HCT116 (cell line): ENCODE measurements around the gene GSN. TPM values are rescaled to one million over a fixed set of nuclear protein-coding genes. Genes with fewer than 3 reads are reported as not detected.

Source experiments
- ATAC-seq: fragments of 200-7000 bp; cut with Tn5 transposase; 2 replicates; pipeline ENCODE4 v1.9.1; 2020; ENCODE audit warnings: mild to moderate bottlenecking, moderate library complexity
- BruUV-seq: library from RNA; stranded (reverse); fragments of 400-500 nt; replicated peaks from 2 replicates; lab custom pipeline; 2021; lab: Mats Ljungman, UMichigan
- CTCF ChIA-PET: fragments of 300-600 bp; sonication (Branson Sonifier 250); formaldehyde crosslinking; loops from one replicate; lab custom pipeline; 2021; ENCODE audit warnings: antibody characterized with exemption; lab: Charles Lee
- POLR2A ChIA-PET: fragments of 300-600, 350-600 bp; sonication (Branson Sonifier 250); formaldehyde crosslinking; loops from one replicate; lab custom pipeline; 2021; ENCODE audit warnings: antibody characterized with exemption; lab: Charles Lee
- RAD21 ChIA-PET, 2 experiments: fragments of 300-600 bp; sonication (Branson Sonifier 250); formaldehyde crosslinking; loops; one replicate each; lab custom pipeline; 2023; ENCODE audit warnings: low total read pairs in 2 of 2; ENCODE audit not compliant: uncharacterized antibody in 2 of 2, unreplicated experiment in 2 of 2, low non-redundant PET in 1 of 2; lab: Charles Lee
- DNase-seq: peaks from one replicate; pipeline ENCODE4 v3.0.0-alpha.2; 2010; ENCODE audit warnings: low read depth, low spot score
- H2AFZ ChIP-seq: fragments of 200-600 bp; shearing (Covaris generic), sonication (generic); 2 replicates; pipeline ENCODE4 v1.6.1; 2017; ENCODE audit warnings: low read depth, mixed run types, mixed read lengths, antibody characterized with exemption, low read length; ENCODE audit not compliant: poor library complexity, severe bottlenecking
- H3K27ac ChIP-seq: 2 replicates; pipeline ENCODE4 v1.5.1; 2012; ENCODE audit warnings: low read depth, low read length
- H3K27me3 ChIP-seq: fragments of 200-600 bp; sonication (generic); 2 replicates; pipeline ENCODE4 v1.6.1; 2016; ENCODE audit warnings: mixed run types, low read length, mixed read lengths; ENCODE audit not compliant: insufficient read depth
- H3K36me3 ChIP-seq, 2 experiments: fragments of 200-500 bp in 1 of 2; fragments of 200-600 bp in 1 of 2; sonication (Bioruptor generic) in 1 of 2; sonication (generic) in 1 of 2; 2 replicates each; pipeline versions ENCODE4 v1.5.1 to v1.6.1; 2014 to 2016; ENCODE audit warnings: low read length in 2 of 2, inconsistent platforms in 1 of 2, mixed read lengths in 1 of 2, mixed run types in 1 of 2; ENCODE audit not compliant: insufficient read depth in 2 of 2, control insufficient read depth in 1 of 2
- H3K4me1 ChIP-seq, 2 experiments: fragments of 200-600 bp in 1 of 2; sonication (generic) in 1 of 2; 2 replicates each; pipeline versions ENCODE4 v1.5.1 to v1.6.1; 2012 to 2017; ENCODE audit warnings: low read length in 2 of 2, inconsistent platforms in 1 of 2, mild to moderate bottlenecking in 1 of 2, mixed read lengths in 1 of 2, mixed run types in 1 of 2, moderate library complexity in 1 of 2; ENCODE audit not compliant: insufficient read depth in 2 of 2, control insufficient read depth in 1 of 2
- H3K4me2 ChIP-seq: fragments of 200-600 bp; sonication (generic); 2 replicates; pipeline ENCODE4 v1.6.1; 2017; ENCODE audit warnings: mixed run types, low read length, mixed read lengths
- H3K4me3 ChIP-seq, 2 experiments: fragments of 200-600 bp in 1 of 2; sonication (generic) in 1 of 2; replicated peaks in 1 of 2; 2 replicates each; pipeline ENCODE4 v1.5.1; 2011 to 2016; ENCODE audit warnings: low read length in 2 of 2, control low read depth in 1 of 2, low read depth in 1 of 2, mild to moderate bottlenecking in 1 of 2, mixed read lengths in 1 of 2, mixed run types in 1 of 2
- H3K79me2 ChIP-seq: fragments of 200-600 bp; sonication (generic); 2 replicates; pipeline ENCODE4 v1.6.1; 2017; ENCODE audit warnings: mild to moderate bottlenecking, mixed run types, low read length, moderate library complexity, mixed read lengths; ENCODE audit not compliant: insufficient read depth
- H3K9ac ChIP-seq: fragments of 200-600 bp; sonication (generic); 2 replicates; pipeline ENCODE4 v1.6.1; 2016; ENCODE audit warnings: low read length, mixed read lengths
- H3K9me2 ChIP-seq: fragments of 200-600 bp; sonication (generic), shearing (Covaris generic); 2 replicates; pipeline ENCODE4 v1.6.1; 2017; ENCODE audit warnings: mixed run types, mild to moderate bottlenecking, moderate library complexity; ENCODE audit not compliant: insufficient read depth
- H3K9me3 ChIP-seq, 2 experiments: fragments of 200-500 bp in 1 of 2; fragments of 200-600 bp in 1 of 2; sonication (Bioruptor generic) in 1 of 2; sonication (generic) in 1 of 2; 2 replicates each; pipeline ENCODE4 v1.6.1; 2014 to 2017; ENCODE audit warnings: low read length in 2 of 2, mixed read lengths in 2 of 2, inconsistent platforms in 1 of 2, low read depth in 1 of 2, mild to moderate bottlenecking in 1 of 2, mixed run types in 1 of 2, moderate library complexity in 1 of 2; ENCODE audit not compliant: control insufficient read depth in 1 of 2, insufficient read depth in 1 of 2
- H4K20me1 ChIP-seq: fragments of 200-600 bp; sonication (generic), shearing (Covaris generic); 2 replicates; pipeline ENCODE4 v1.6.1; 2017; ENCODE audit warnings: mixed run types, mild to moderate bottlenecking, moderate library complexity; ENCODE audit not compliant: insufficient read depth
- CBX3 ChIP-seq: IDR thresholded peaks from 2 replicates; pipeline ENCODE4 v1.6.1; 2012; ENCODE audit warnings: low read depth
- ELF1 ChIP-seq: IDR thresholded peaks from 2 replicates; pipeline ENCODE4 v1.6.1; 2012; ENCODE audit warnings: low read depth, borderline replicate concordance
- EZH2 ChIP-seq: fragments of 200-600 bp; sonication (generic); IDR thresholded peaks from 2 replicates; pipeline ENCODE4 v1.6.1; 2017; ENCODE audit warnings: antibody characterized with exemption, mixed run types
- FOSL1 ChIP-seq: IDR thresholded peaks from 2 replicates; pipeline ENCODE4 v1.6.1; 2012; ENCODE audit warnings: low read depth
- JUND ChIP-seq: IDR thresholded peaks from 2 replicates; pipeline ENCODE4 v1.6.1; 2012
- POLR2A ChIP-seq: IDR thresholded peaks from 2 replicates; pipeline ENCODE4 v1.7.0; 2011; ENCODE audit warnings: borderline replicate concordance; ENCODE audit not compliant: insufficient read depth, insufficient read length; ENCODE audit errors: extremely low read depth
- SIN3A ChIP-seq: IDR thresholded peaks from 2 replicates; pipeline ENCODE4 v1.6.1; 2012; ENCODE audit warnings: low read depth
- SP1 ChIP-seq: IDR thresholded peaks from 2 replicates; pipeline ENCODE4 v1.6.1; 2012; ENCODE audit warnings: low read depth
- TCF7L2 ChIP-seq: IDR thresholded peaks from 2 replicates; pipeline ENCODE4 v1.7.0; 2011; ENCODE audit warnings: borderline replicate concordance, inconsistent platforms; ENCODE audit not compliant: insufficient read depth, insufficient read length; ENCODE audit errors: extremely low read depth
- ZFX ChIP-seq: fragments of 450-650 bp; IDR thresholded peaks from 2 replicates; pipeline ENCODE4 v1.6.1; 2017
- ZNF274 ChIP-seq: fragments of 200-500 bp; sonication (Bioruptor generic); IDR thresholded peaks from 2 replicates; pipeline ENCODE4 v1.6.1; 2014; ENCODE audit warnings: mild to moderate bottlenecking, low read depth, low read length, inconsistent platforms
- intact Hi-C: fragments of 100-400 bp; cut with micrococcal nuclease; formaldehyde crosslinking; loops from 2 replicates; pipeline ENCODE4 v1.10.0; 2022
- total RNA-seq: library from RNA; stranded (reverse); gene quantifications from one replicate; pipeline ENCODE4 v1.2.1, GENCODE V29; 2021; ENCODE audit not compliant: unreplicated experiment
- TF ChIP-seq, protein P1 (sequence below): IDR thresholded peaks from 2 replicates; pipeline ENCODE4 v1.6.1; 2012; ENCODE audit warnings: low read depth

The GSN gene
- total RNA-seq, 1 experiment from 2014 or later: 71.3 TPM

DNA sequence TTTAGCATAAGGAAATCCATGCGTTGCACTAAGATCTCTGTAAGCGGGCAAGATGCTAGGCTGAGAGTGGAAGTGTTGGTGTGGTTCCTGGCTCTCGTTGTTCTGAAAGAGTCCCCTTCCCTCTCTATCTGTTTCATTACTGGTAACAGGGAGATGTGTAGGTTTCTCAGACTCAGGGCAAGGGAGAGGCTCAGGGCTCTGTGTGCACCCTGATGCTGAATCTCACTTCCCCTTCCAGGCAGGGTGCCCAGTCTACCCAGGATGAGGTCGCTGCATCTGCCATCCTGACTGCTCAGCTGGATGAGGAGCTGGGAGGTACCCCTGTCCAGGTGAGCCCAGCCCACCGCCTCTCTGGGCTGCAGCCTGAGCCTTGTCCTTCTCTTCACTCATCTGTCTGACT, 56.4 kb downstream of the GSN start:
- H3K27me3 ChIP-seq: no peaks in the 10 kb centered on the region
- TF ChIP-seq ELF1: no peak
- no peak for TF ChIP-seq CBX3
- no peak for TF ChIP-seq SP1
- TF ChIP-seq ZNF274: no peak
- no peak for TF ChIP-seq JUND
- TF ChIP-seq POLR2A: no peak
- no peak for TF ChIP-seq EZH2
- TF ChIP-seq FOSL1: no peak
- TF ChIP-seq SIN3A: no peak
- TF ChIP-seq ZFX: no peak
- TF ChIP-seq, protein P1, sequence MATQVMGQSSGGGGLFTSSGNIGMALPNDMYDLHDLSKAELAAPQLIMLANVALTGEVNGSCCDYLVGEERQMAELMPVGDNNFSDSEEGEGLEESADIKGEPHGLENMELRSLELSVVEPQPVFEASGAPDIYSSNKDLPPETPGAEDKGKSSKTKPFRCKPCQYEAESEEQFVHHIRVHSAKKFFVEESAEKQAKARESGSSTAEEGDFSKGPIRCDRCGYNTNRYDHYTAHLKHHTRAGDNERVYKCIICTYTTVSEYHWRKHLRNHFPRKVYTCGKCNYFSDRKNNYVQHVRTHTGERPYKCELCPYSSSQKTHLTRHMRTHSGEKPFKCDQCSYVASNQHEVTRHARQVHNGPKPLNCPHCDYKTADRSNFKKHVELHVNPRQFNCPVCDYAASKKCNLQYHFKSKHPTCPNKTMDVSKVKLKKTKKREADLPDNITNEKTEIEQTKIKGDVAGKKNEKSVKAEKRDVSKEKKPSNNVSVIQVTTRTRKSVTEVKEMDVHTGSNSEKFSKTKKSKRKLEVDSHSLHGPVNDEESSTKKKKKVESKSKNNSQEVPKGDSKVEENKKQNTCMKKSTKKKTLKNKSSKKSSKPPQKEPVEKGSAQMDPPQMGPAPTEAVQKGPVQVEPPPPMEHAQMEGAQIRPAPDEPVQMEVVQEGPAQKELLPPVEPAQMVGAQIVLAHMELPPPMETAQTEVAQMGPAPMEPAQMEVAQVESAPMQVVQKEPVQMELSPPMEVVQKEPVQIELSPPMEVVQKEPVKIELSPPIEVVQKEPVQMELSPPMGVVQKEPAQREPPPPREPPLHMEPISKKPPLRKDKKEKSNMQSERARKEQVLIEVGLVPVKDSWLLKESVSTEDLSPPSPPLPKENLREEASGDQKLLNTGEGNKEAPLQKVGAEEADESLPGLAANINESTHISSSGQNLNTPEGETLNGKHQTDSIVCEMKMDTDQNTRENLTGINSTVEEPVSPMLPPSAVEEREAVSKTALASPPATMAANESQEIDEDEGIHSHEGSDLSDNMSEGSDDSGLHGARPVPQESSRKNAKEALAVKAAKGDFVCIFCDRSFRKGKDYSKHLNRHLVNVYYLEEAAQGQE: no peak
- no peak for TF ChIP-seq TCF7L2
- TF ChIP-seq, all 23 proteins: peak for 0
- no TSS peak for BruUV-seq
- Histone ChIP-seq H3K27ac (no peak overlapping the region), H3K36me3 (peaks cover 6 to 8% of the 10 kb centered on the region in 2 experiments; a peak in 2 of 4 replicates), H2AFZ (no peak overlapping the region), H3K9ac (no peak overlapping the region), H3K9me2 (no peaks in the 10 kb centered on the region), H3K4me1 (peaks cover 23 to 41% of the 10 kb centered on the region in 2 experiments), H4K20me1 (no peaks in the 10 kb centered on the region), H3K4me3 (no peak overlapping the region), H3K4me2 (no peak overlapping the region), H3K9me3 (no peaks in the 10 kb centered on the region), H3K79me2 (no peaks in the 10 kb centered on the region)
- ChIA-PET POLR2A (no interaction called here), RAD21 (no interaction called here), CTCF (no interaction called here)
- no peak for ATAC-seq
- intact Hi-C loops: no loop called here
- DNase-seq: no peak
